ENCODE results near the gene CDH23. TPM values are rescaled to one million over a fixed set of nuclear protein-coding genes. Genes with fewer than 3 reads are reported as not detected.

The CDH23 gene
- total and polyA plus RNA-seq, 2 of the 8 experiments (the other 6 are each of a cell fraction or from before 2014, with no cell fraction given): 1.9 to 4.9 TPM

DNA sequence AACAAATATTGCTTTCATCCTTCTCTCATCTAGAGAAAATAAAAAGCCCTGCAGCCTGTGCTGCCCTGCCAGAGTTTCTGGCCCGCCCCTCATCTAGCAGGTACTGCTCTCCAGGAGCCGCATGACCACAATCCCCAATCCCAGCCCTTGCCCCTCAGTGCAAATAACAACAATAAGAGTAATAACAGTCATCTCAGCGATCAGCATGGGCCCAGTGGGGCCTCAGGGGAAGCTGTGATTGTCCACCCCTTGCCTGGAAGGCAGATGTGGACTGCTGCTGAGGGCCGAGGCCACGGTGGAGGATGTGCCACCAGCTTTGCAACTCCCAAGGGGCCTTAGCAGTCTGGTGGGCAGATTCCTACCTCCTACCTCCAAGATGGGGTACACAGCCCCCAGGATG is 106.1 kb downstream of the CDH23 start:
- WGBS, 2 experiments (ENCODE audit: extremely low coverage in 1 of 2, insufficient coverage in 1 of 2, insufficient read length in 1 of 2, insufficient replicate concordance in 2 of 2, low coverage in 1 of 2, low lambda C conversion rate in 2 of 2, missing lambda C conversion rate in 1 of 2): 88% methylated on average over 5 of the region's 5 CpGs; no CpG with 5 or more reads in 1 of the 2 experiments
- Histone ChIP-seq H3K79me1 (ENCODE audit: low read depth, low read length) (no peaks in the 10 kb centered on the region), H2BK20ac (ENCODE audit: low read length) (no peak overlapping the region), H2BK15ac (ENCODE audit: low read length) (no peak overlapping the region), H3K14ac (ENCODE audit: insufficient read length) (no peak overlapping the region), H3K23me2 (ENCODE audit: low read depth, low read length) (no peaks in the 10 kb centered on the region), H3K9ac (replicated peaks in 1 of 4; ENCODE audit: extremely low read depth in 1 of 4, low read depth in 3 of 4, low read length in 3 of 4) (no peak overlapping the region), H2BK5ac (ENCODE audit: low read depth, low read length) (no peak overlapping the region), H4K91ac (replicated peaks; ENCODE audit: insufficient read length, low read length) (no peak overlapping the region), H3K79me2 (ENCODE audit: control insufficient read depth in 1 of 2, insufficient read depth in 2 of 2, low read length in 2 of 2) (no peaks in the 10 kb centered on the region), H3K36me3 (ENCODE audit: control insufficient read depth in 2 of 4, insufficient read depth in 4 of 4, low read length in 3 of 4) (no peaks in the 10 kb centered on the region), H3K27me3 (replicated peaks in 1 of 4; ENCODE audit: control insufficient read depth in 3 of 4, extremely low read depth in 1 of 4, insufficient read depth in 3 of 4, low read length in 3 of 4) (peaks cover 0 to 13% (median 8%) of the 10 kb centered on the region in 4 experiments; a peak in 5 of 7 replicates), H3K18ac (ENCODE audit: extremely low read depth, low read length) (no peak overlapping the region), H4K8ac (ENCODE audit: extremely low read depth, insufficient read depth, low read length) (no peak overlapping the region), H3K4me1 (replicated peaks in 1 of 4; ENCODE audit: control insufficient read depth in 3 of 4, insufficient read depth in 4 of 4, low read length in 3 of 4) (peaks cover 0 to 10% (median 4%) of the 10 kb centered on the region in 4 experiments; a peak in 4 of 7 replicates), H3K4me2 (ENCODE audit: insufficient read depth in 1 of 2, low read depth in 2 of 2, low read length in 2 of 2) (no peak overlapping the region), H2BK12ac (ENCODE audit: low read depth, low read length) (no peak overlapping the region), H4K5ac (ENCODE audit: insufficient read length, low read depth, low read length) (no peak overlapping the region), H2AK5ac (ENCODE audit: low read depth, low read length) (no peak overlapping the region), H3K9me3 (ENCODE audit: insufficient read depth in 2 of 2, low read depth in 1 of 2, low read length in 1 of 2) (no peaks in the 10 kb centered on the region), H4K20me1 (replicated peaks in 1 of 2; ENCODE audit: control insufficient read depth in 1 of 2, insufficient read depth in 2 of 2, low read length in 2 of 2) (peaks cover 0 to 3% of the 10 kb centered on the region in 2 experiments), H2BK120ac (replicated peaks; ENCODE audit: low read depth, low read length) (no peak overlapping the region), H3K56ac (replicated peaks; ENCODE audit: insufficient read length, low read depth, low read length) (no peak overlapping the region), H3K23ac (ENCODE audit: insufficient read length) (no peak overlapping the region), H3K4ac (replicated peaks; ENCODE audit: insufficient read length, low read depth, low read length) (no peak overlapping the region), H2AFZ (ENCODE audit: low read length) (no peak overlapping the region), H3K27ac (ENCODE audit: low read depth, low read length) (no peak overlapping the region), H3K4me3 (ENCODE audit: extremely low read depth in 1 of 4, insufficient read depth in 2 of 4, low read depth in 3 of 4, low read length in 4 of 4) (no peak overlapping the region)
- ChIA-PET POLR2A (ENCODE audit: partially characterized antibody) (no interaction called here), CTCF (ENCODE audit: partially characterized antibody) (interaction anchor here (0.7 to 1.9 kb wide), 6 partner anchors 9 to 168 kb away, joined by 3 to 9 read pairs (median 4); no protein-coding TSS in a partner anchor)
- DNase-seq (ENCODE audit: low read depth in 1 of 2, low spot score in 2 of 2): no peak
- FAIRE-seq: no peak
